HG03139 (cell line): ENCODE results near the gene ZBTB33.

ENCODE experiments used
- ATAC-seq: cut with Tn5 transposase; IDR thresholded peaks from one replicate; pipeline ENCODE4 v1.9.1; 2021; ENCODE audit not compliant: unreplicated experiment

Gene ZBTB33

GRCh38 chrX:120250522-120251271 lies at the start of gene ZBTB33:
Gene ZBTB33, plus strand, starts transcription at chrX:120250812. Its CDS starts 2,604 bp downstream, at chrX:120253416.
- peak; percentile 96 for ATAC-seq

- ATAC-seq: no peak
Observed at GRCh38 chrX:120200851-120201250, 49.8 kb upstream of the ZBTB33 start.

GRCh38 chrX:120205816-120206753 lies 44.5 kb upstream of the ZBTB33 start:
- no peak for ATAC-seq

GRCh38 chrX:120207009-120207605 lies 43.5 kb upstream of the ZBTB33 start:
- ATAC-seq: no peak

GRCh38 chrX:120213438-120214265 lies 37.0 kb upstream of the ZBTB33 start:
- no peak for ATAC-seq

GRCh38 chrX:120223374-120223773 lies 27.2 kb upstream of the ZBTB33 start:
- ATAC-seq: no peak

- ATAC-seq: no peak
Observed at GRCh38 chrX:120224388-120224787, 26.2 kb upstream of the ZBTB33 start.

GRCh38 chrX:120228187-120228908 lies 22.3 kb upstream of the ZBTB33 start:
- no peak for ATAC-seq

GRCh38 chrX:120235284-120235683 lies 15.3 kb upstream of the ZBTB33 start:
- no peak for ATAC-seq

- no peak for ATAC-seq
Observed at GRCh38 chrX:120236687-120237479, 13.7 kb upstream of the ZBTB33 start.

- no peak for ATAC-seq
Observed at GRCh38 chrX:120238933-120239332, 11.7 kb upstream of the ZBTB33 start.

GRCh38 chrX:120242813-120243212 lies 7.8 kb upstream of the ZBTB33 start:
- no peak for ATAC-seq

- ATAC-seq: peak; percentile 6
Observed at GRCh38 chrX:120244395-120244734, 6.2 kb upstream of the ZBTB33 start.

GRCh38 chrX:120244735-120245498 lies 5.7 kb upstream of the ZBTB33 start:
- ATAC-seq: peak; percentile 85

GRCh38 chrX:120251471-120252011 lies 929 bp downstream of the ZBTB33 start:
- no peak for ATAC-seq

GRCh38 chrX:120253784-120254183 lies 3.2 kb downstream of the ZBTB33 start:
- no peak for ATAC-seq

- ATAC-seq: no peak
Observed at GRCh38 chrX:120260369-120260768, 9.8 kb downstream of the ZBTB33 start.
